Cerebellar cortex (tissue), 1 donor: Measurements from ENCODE around the gene WDFY3.
A peak's percentile ranks its signal among the peaks of the same experiment; 100 is the strongest.

Experiments used
- DNase-seq: peaks from one replicate; pipeline ENCODE4 v3.0.0-alpha.2; 2015; ENCODE audit warnings: low spot score

WDFY3 gene

GRCh38 chr4:84966382-84967242 lies at the start of gene WDFY3:
WDFY3 (minus strand) TSS chr4:84966690; CDS start chr4:84860591, 106,099 bp downstream.
- peak; percentile 95 for DNase-seq

GRCh38 chr4:85005865-85006377 lies 39.4 kb upstream of the WDFY3 start:
- no peak for DNase-seq

GRCh38 chr4:85000343-85000742 lies 33.9 kb upstream of the WDFY3 start:
- no peak for DNase-seq

- DNase-seq = no peak
Observed at GRCh38 chr4:84995386-84995785, 28.9 kb upstream of the WDFY3 start.

GRCh38 chr4:84994280-84994679 lies 27.8 kb upstream of the WDFY3 start:
- DNase-seq = no peak

GRCh38 chr4:84985952-84986351 lies 19.5 kb upstream of the WDFY3 start:
- no peak for DNase-seq

- DNase-seq = no peak
Observed at GRCh38 chr4:84977396-84977795, 10.9 kb upstream of the WDFY3 start.

- DNase-seq = no peak
Observed at GRCh38 chr4:84973856-84974255, 7.4 kb upstream of the WDFY3 start.

- peak; percentile 78 for DNase-seq
Observed at GRCh38 chr4:84971319-84971932, 4.9 kb upstream of the WDFY3 start.

- DNase-seq = no peak
Observed at GRCh38 chr4:84968925-84969324, 2.4 kb upstream of the WDFY3 start.

GRCh38 chr4:84967243-84967690 lies 777 bp upstream of the WDFY3 start:
- peak; percentile 64 for DNase-seq

- peak; percentile 67 for DNase-seq
Observed at GRCh38 chr4:84965553-84966381, 723 bp downstream of the WDFY3 start.

GRCh38 chr4:84964995-84965552 lies 1.4 kb downstream of the WDFY3 start:
- no peak for DNase-seq

- no peak for DNase-seq
Observed at GRCh38 chr4:84962102-84962501, 4.4 kb downstream of the WDFY3 start.

GRCh38 chr4:84958434-84958833 lies 8.1 kb downstream of the WDFY3 start:
- no peak for DNase-seq

- no peak for DNase-seq
Observed at GRCh38 chr4:84957514-84958420, 8.7 kb downstream of the WDFY3 start.

GRCh38 chr4:84956014-84956413 lies 10.5 kb downstream of the WDFY3 start:
- DNase-seq = no peak

GRCh38 chr4:84954982-84955567 lies 11.4 kb downstream of the WDFY3 start:
- no peak for DNase-seq

- DNase-seq = no peak
Observed at GRCh38 chr4:84952776-84953175, 13.7 kb downstream of the WDFY3 start.

- DNase-seq = no peak
Observed at GRCh38 chr4:84952004-84952403, 14.5 kb downstream of the WDFY3 start.
